Prostate gland (tissue), 2 donors: Measurements from ENCODE around the gene GOLGA8A. TPM values are rescaled to one million over a fixed set of nuclear protein-coding genes. Genes with fewer than 3 reads are reported as not detected.
"Not testable (repeated sequence)": the region's sequence is repeated elsewhere in the genome, so short reads cannot be mapped to it uniquely, and the experiment has no call there.

Source experiments
- DNase-seq: peaks from one replicate; pipeline ENCODE4 v3.0.0-alpha.2; 2019; ENCODE audit warnings: low spot score
- H3K27ac ChIP-seq, 2 donors: fragments of 200-600 bp; sonication (generic); 2 replicates each; pipeline ENCODE4 v1.5.1; 2017 to 2019
- H3K27me3 ChIP-seq: fragments of 200-600 bp; sonication (generic); replicated peaks from 2 replicates; pipeline ENCODE4 v1.5.1; 2019; ENCODE audit not compliant: insufficient read depth
- H3K36me3 ChIP-seq, 2 donors: fragments of 200-600 bp; sonication (generic); 1 replicate in 1 of 2; 2 replicates in 1 of 2; pipeline versions ENCODE4 v1.5.1 to v1.8.1; 2017 to 2019
- H3K4me1 ChIP-seq: fragments of 200-600 bp; sonication (generic); replicated peaks from 2 replicates; pipeline ENCODE4 v1.5.1; 2019
- H3K4me3 ChIP-seq, 2 donors: fragments of 200-600 bp; sonication (generic); 2 replicates each; pipeline ENCODE4 v1.5.1; 2017 to 2019
- H3K9me3 ChIP-seq: fragments of 200-600 bp; sonication (generic); 2 replicates; pipeline ENCODE4 v1.5.1; 2017
- WGBS: methylation state at CpG from one replicate; pipeline ENCODE4 v1.1.5; 2018; 5-methylcytosine and 5-hydroxymethylcytosine counted together
- intact Hi-C: fragments of 100-400 bp; cut with DNase I; formaldehyde crosslinking; loops from one replicate; pipeline ENCODE4 v1.14.2; 2022
- total RNA-seq, 2 donors: library from RNA; depleted of rRNA; stranded (reverse); fragments of >200 nt; gene quantifications; one replicate each; pipeline ENCODE4 v1.1.0, GENCODE V29; 2016

Gene GOLGA8A
- total RNA-seq, 2 donors from 2014 or later = 24.5 to 63.7 TPM

- H3K27me3 ChIP-seq, H3K9me3 ChIP-seq, H3K4me1 ChIP-seq, H3K27ac ChIP-seq, H3K36me3 ChIP-seq, H3K4me3 ChIP-seq, DNase-seq, intact Hi-C loops: not testable (repeated sequence)
- 62% methylated on average over 2 of the region's 10 CpGs for WGBS
Observed at GRCh38 chr15:34408973-34409372, 28.6 kb downstream of the GOLGA8A start.

- no CpG with 5 or more reads among the region's 3 CpGs for WGBS
- DNase-seq, intact Hi-C loops, H3K4me3 ChIP-seq, H3K27ac ChIP-seq, H3K36me3 ChIP-seq, H3K27me3 ChIP-seq, H3K9me3 ChIP-seq, H3K4me1 ChIP-seq: not testable (repeated sequence)
Observed at GRCh38 chr15:34403899-34404298, 33.7 kb downstream of the GOLGA8A start.

- H3K9me3 ChIP-seq, intact Hi-C loops, H3K27me3 ChIP-seq, H3K4me1 ChIP-seq, H3K4me3 ChIP-seq, H3K36me3 ChIP-seq, H3K27ac ChIP-seq, DNase-seq: not testable (repeated sequence)
- 92% methylated on average over 2 of the region's 4 CpGs for WGBS
Observed at GRCh38 chr15:34403160-34403598, 34.4 kb downstream of the GOLGA8A start.

- H3K27me3 ChIP-seq, H3K27ac ChIP-seq, intact Hi-C loops, H3K4me3 ChIP-seq, H3K36me3 ChIP-seq, DNase-seq, H3K9me3 ChIP-seq, H3K4me1 ChIP-seq: not testable (repeated sequence)
- WGBS = no CpG with 5 or more reads among the region's 6 CpGs
Observed at GRCh38 chr15:34397637-34398259, 39.9 kb downstream of the GOLGA8A start.

- H3K4me1 ChIP-seq, H3K9me3 ChIP-seq, H3K36me3 ChIP-seq, DNase-seq, H3K27ac ChIP-seq, H3K27me3 ChIP-seq, intact Hi-C loops, H3K4me3 ChIP-seq: not testable (repeated sequence)
- WGBS = no CpG with 5 or more reads among the region's 2 CpGs
Observed at GRCh38 chr15:34392981-34393380, 44.6 kb downstream of the GOLGA8A start.

- not testable (repeated sequence) for H3K27me3 ChIP-seq, H3K27ac ChIP-seq
- no CpG with 5 or more reads among the region's 16 CpGs for WGBS
Observed at GRCh38 chr15:34389594-34390086, 48.0 kb downstream of the GOLGA8A start.

More at GRCh38 chr15:34389594-34390086, 48.0 kb downstream of the GOLGA8A start:
- DNase-seq, H3K4me1 ChIP-seq, H3K4me3 ChIP-seq, H3K36me3 ChIP-seq, H3K9me3 ChIP-seq, intact Hi-C loops: not testable (repeated sequence)

Other genes starting within 250 kb of the GOLGA8A start
- gene KATNBL1, start 227.7 kb downstream of the GOLGA8A start, total RNA-seq = 10 to 100 TPM; 24.8 to 53.6 TPM
- gene EMC4, start 212.8 kb downstream of the GOLGA8A start, total RNA-seq = 100 to 1,000 TPM; 144 to 146 TPM
- gene SLC12A6, start 100.0 kb downstream of the GOLGA8A start, total RNA-seq = 10 to 100 TPM; 10.2 to 36.8 TPM
- gene NOP10, start 94.7 kb downstream of the GOLGA8A start, total RNA-seq = 100 to 1,000 TPM; 130 to 141 TPM
- gene NUTM1, start 94.5 kb downstream of the GOLGA8A start, total RNA-seq = 1 to 10 TPM in 1 of 2 donors, not detected in 1; 6.9 TPM
- 10 to 100 TPM; 12.5 to 13.1 TPM for gene LPCAT4, start 70.6 kb downstream of the GOLGA8A start, total RNA-seq
- gene GOLGA8B, start 145.8 kb upstream of the GOLGA8A start, total RNA-seq = 100 to 1,000 TPM in 1 of 2 donors, 10 to 100 TPM in 1; 83.0 to 197 TPM